Heart right ventricle (tissue), 16 donors: ENCODE data around the gene PDZD4. TPM values are rescaled to one million over a fixed set of nuclear protein-coding genes. Genes with fewer than 3 reads are reported as not detected.

Source experiments
- ATAC-seq, 8 donors: fragments of 200-7000 bp; cut with Tn5 transposase; one replicate each; pipeline ENCODE4 v1.9.1; 2020; ENCODE audit warnings: mild to moderate bottlenecking in 8 of 8, moderate library complexity in 8 of 8, moderate number of reproducible peaks in 1 of 8
- DNase-seq, 2 donors: peaks; one replicate each; pipeline ENCODE4 v3.0.0-alpha.2; 2020
- H3K27ac ChIP-seq, 10 donors: fragments of 200-600 bp; sonication (generic) in 2 of 10; one replicate each; pipeline versions ENCODE4 v1.5.0 to v1.8.0; 2020 to 2022; ENCODE audit warnings: mild to moderate bottlenecking in 3 of 10
- H3K27me3 ChIP-seq, 7 donors: fragments of 200-600 bp; one replicate each; pipeline ENCODE4 v1.8.0; 2021 to 2022; ENCODE audit warnings: mild to moderate bottlenecking in 2 of 7
- H3K36me3 ChIP-seq, 9 donors: fragments of 200-600 bp; sonication (generic) in 1 of 9; one replicate each; pipeline versions ENCODE4 v1.5.0 to v1.8.0; 2020 to 2022; ENCODE audit warnings: mild to moderate bottlenecking in 2 of 9
- H3K4me1 ChIP-seq, 9 donors: fragments of 200-600 bp; sonication (generic) in 1 of 9; one replicate each; pipeline versions ENCODE4 v1.5.0 to v1.8.0; 2020 to 2022; ENCODE audit warnings: mild to moderate bottlenecking in 4 of 9
- H3K4me3 ChIP-seq, 10 donors: fragments of 200-600 bp; sonication (generic) in 2 of 10; one replicate each; pipeline versions ENCODE4 v1.5.0 to v1.8.0; 2020 to 2022; ENCODE audit warnings: mild to moderate bottlenecking in 7 of 10, moderate library complexity in 2 of 10
- H3K9me3 ChIP-seq, 11 donors: fragments of 200-600 bp in 10 of 11; sonication (generic) in 2 of 11; one replicate each; pipeline versions ENCODE4 v1.5.0 to v1.8.0; 2013 to 2022; ENCODE audit warnings: mild to moderate bottlenecking in 2 of 11, control low read depth in 1 of 11, moderate library complexity in 1 of 11
- WGBS, 2 donors: extraction: QIAGEN DNeasy Blood & Tissue Kit; methylation state at CpG; one replicate each; pipeline ENCODE4 v1.1.7; 2013; ENCODE audit warnings: inconsistent platforms in 1 of 2; 5-methylcytosine and 5-hydroxymethylcytosine counted together
- intact Hi-C, 10 donors: fragments of 100-400 bp; cut with DNase I; formaldehyde crosslinking; loops; one replicate each; pipeline versions ENCODE4 v1.11.1 to v1.14.2; 2022
- polyA plus RNA-seq, 2 donors: library from polyadenylated mRNA; stranded (reverse); fragments of 200-250 nt; gene quantifications; one replicate each; pipeline ENCODE4 v1.2.3, GENCODE V29; 2013
- total RNA-seq, 10 donors: library from RNA; stranded (reverse); fragmentation: NEBNext Ultra II Directional in 3 of 10; extraction: Animal tissue kit (Norgen Biotek cat#: 25700) in 3 of 10; gene quantifications; one replicate each; pipeline versions ENCODE4 v1.2.1 to v1.2.4, GENCODE V29; 2021 to 2023
- TF ChIP-seq, protein P1 (sequence below), 9 donors: fragments of 200-600 bp; sonication (generic) in 2 of 9; IDR thresholded peaks; one replicate each; pipeline versions ENCODE4 v1.5.0 to v1.8.0; 2021 to 2022; ENCODE audit warnings: antibody characterized with exemption in 9 of 9, mild to moderate bottlenecking in 5 of 9, moderate library complexity in 1 of 9
- donor health status: Arrhythmogenic right ventricular cardiomyopathy.
- donor health status: ischemic (EF 13 %, LVEDD 7.1; RV severe dilation, severe dysfunction).
- donor health status: healthy with polysubstance abuse.
- donor health status: DM: no; HTN: yes; CAD: no.
- donor health status: DM: no; HTN: no; CAD: no.
- donor health status: ischemic (EF 25% LVEDD 6.9; RV normal size, moderate dysfunction).
- donor health status: ischemic (EF 25% LVEDD 5.7; RV mildly dilated, moderate dysfunction).
- donor health status: healthy.
- donor health status: DM: yes; HTN: yes; CAD: no.
- donor health status: Ischemic cardiomyopathy.
- donor health status: ischemic (EF 35%, LVEDD 5.7; RV mildly dilated, moderate dysfunction).
- donor health status: nonischemic (EF 11% LVEDD 7.7; RV severe dilation, severe dysfunction).
- donor health status: DM: yes; HTN: yes; CAD: no.
- donor health status: PGD.
- donor health status: ischemic (EF 29% LVEDD 5.4; RV normal size, mild dysfunction).
- donor health status: nonischemic (EF 23%, LVEDD 6.1; RV moderate dilation, normal function).

Gene PDZD4
- total and polyA plus RNA-seq, 12 donors = 1.2 to 4.5 (median 2.3) TPM

DNA sequence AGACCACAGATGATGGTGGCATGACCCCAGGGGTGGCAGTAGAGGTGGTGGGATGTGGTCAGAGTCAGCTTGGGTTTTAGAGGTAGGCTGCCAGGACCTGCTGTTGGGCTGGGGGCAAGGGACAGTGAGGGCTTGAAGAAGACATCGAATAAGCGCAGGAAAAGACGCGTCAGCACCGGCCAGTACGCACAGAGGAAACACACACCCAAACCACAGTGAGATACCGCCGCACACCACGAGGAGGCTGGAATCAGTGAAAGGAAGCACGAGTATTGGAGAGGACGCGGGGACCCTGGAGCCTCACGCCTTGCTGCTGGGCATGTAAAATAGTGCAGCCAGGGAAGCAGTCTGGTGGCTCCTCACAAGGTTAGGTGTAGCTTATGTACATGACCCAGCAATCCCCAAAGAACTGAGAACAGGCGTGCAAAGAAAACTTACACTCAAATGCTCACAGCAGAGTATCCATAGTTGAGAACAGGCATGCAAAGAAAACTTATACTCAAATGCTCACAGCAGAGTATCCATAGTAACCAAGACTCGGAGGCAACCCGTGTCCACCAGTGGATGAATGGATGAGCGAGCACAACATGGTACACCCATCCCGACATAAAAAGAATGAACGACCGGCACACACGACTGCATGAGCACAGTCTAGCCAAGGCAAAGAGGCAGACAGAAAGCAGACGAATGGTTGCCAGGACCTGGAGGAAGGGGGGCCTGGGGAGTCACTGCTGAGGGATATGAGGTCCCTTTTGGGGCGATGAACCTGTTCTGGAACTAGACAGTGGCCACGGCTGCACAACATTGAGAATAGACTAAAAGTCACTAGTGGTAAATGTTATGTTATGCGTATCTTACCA, 13.3 kb downstream of the PDZD4 start:
- TF ChIP-seq, protein P1, sequence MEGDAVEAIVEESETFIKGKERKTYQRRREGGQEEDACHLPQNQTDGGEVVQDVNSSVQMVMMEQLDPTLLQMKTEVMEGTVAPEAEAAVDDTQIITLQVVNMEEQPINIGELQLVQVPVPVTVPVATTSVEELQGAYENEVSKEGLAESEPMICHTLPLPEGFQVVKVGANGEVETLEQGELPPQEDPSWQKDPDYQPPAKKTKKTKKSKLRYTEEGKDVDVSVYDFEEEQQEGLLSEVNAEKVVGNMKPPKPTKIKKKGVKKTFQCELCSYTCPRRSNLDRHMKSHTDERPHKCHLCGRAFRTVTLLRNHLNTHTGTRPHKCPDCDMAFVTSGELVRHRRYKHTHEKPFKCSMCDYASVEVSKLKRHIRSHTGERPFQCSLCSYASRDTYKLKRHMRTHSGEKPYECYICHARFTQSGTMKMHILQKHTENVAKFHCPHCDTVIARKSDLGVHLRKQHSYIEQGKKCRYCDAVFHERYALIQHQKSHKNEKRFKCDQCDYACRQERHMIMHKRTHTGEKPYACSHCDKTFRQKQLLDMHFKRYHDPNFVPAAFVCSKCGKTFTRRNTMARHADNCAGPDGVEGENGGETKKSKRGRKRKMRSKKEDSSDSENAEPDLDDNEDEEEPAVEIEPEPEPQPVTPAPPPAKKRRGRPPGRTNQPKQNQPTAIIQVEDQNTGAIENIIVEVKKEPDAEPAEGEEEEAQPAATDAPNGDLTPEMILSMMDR (IDR thresholded peaks at IDR 0.05) = no peak
- Histone ChIP-seq H3K27me3 (peaks cover 0 to 68% (median 0%) of the 10 kb centered on the region in 7 donors), H3K4me3 (no peak overlapping the region), H3K9me3 (no peaks in the 10 kb centered on the region), H3K27ac (no peak overlapping the region), H3K36me3 (no peaks in the 10 kb centered on the region), H3K4me1 (peaks cover 0 to 7% (median 0%) of the 10 kb centered on the region in 9 donors)
- WGBS, 2 donors = 65 to 67% methylated on average over 25 of the region's 25 CpGs
- ATAC-seq = no peak
- intact Hi-C loops = loop anchor here in 2 of 10 donors (5.0 to 10.0 kb wide), 2 partner anchors 108 to 1395 kb away; partner anchors contain the start of gene ARHGAP4 (in 1 of the 2)
- no peak for DNase-seq

DNA sequence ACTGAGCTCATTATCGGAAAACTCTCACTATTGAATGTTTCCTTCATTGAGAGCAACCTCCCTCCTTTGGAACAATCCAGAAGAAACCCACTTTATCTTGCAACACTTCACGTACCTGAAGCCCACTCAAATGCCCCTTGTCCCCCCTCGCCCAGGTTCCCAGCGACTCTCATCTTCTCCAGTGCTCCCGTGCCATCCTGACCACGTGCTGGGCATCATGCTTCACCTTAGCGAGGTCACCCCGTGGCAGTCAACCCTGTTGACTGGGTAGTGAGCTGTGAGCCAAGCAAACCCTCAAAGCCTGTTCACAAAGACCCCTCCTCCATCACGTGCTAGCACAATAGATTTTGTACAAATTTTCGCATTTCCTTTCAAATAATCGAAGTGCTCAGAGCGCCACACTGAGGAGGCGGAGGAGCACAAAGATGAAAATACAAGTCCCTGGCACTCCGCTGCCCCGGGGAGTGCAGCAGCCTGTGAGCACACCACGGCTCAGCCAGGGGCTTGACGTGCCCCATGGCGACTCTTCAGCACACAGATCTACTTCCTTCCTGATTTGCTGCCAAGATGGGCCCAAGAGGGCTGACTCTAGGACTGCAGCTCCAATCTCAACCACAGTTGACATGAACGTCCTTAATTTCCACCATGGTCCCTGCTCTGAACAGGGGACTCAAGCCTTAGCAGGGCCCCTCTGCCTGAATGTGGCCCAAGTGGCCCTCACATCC, 15.6 kb downstream of the PDZD4 start:
- TF ChIP-seq, protein P1 (IDR thresholded peaks at IDR 0.05) = no peak
- Histone ChIP-seq H3K36me3 (no peaks in the 10 kb centered on the region), H3K9me3 (no peaks in the 10 kb centered on the region), H3K27me3 (peaks cover 0 to 63% (median 0%) of the 10 kb centered on the region in 7 donors), H3K4me3 (no peak overlapping the region), H3K27ac (no peak overlapping the region), H3K4me1 (peaks cover 0 to 7% (median 0%) of the 10 kb centered on the region in 9 donors)
- ATAC-seq (no peak), DNase-seq (no peak)
- 75 to 82% methylated on average over 19 of the region's 19 CpGs for WGBS, 2 donors
- intact Hi-C loops = loop anchor here in 2 of 10 donors (5.0 to 10.0 kb wide), 2 partner anchors 110 to 1398 kb away; partner anchors contain the start of gene ARHGAP4 (in 1 of the 2)

DNA sequence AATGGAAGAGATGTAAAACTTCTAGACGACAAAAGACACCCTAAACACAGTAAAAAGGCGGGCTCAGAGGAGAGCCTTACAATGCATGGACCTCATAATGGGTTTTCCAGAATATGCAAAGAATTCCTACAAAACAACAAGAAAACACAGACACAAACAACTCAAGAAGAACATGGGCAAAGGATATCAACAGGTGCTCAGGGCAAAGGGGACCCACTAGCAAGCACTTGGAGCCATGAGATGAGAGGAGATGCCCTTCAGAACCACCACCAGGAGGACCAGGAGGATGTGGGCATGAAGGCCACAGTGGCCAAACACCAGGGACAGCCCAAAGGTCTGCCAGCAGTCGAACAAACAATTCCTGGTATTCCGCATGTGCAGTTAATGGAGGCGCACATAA, 17.2 kb downstream of the PDZD4 start:
- Histone ChIP-seq H3K4me1 (no peaks in the 10 kb centered on the region), H3K4me3 (no peak overlapping the region), H3K27me3 (peaks cover 0 to 51% (median 0%) of the 10 kb centered on the region in 7 donors), H3K27ac (no peak overlapping the region), H3K9me3 (no peaks in the 10 kb centered on the region), H3K36me3 (no peaks in the 10 kb centered on the region)
- DNase-seq (no peak), ATAC-seq (no peak)
- intact Hi-C loops = loop anchor here in 1 of 10 donors (10.0 kb wide), 1 partner anchor 112 kb away; the partner anchor contains the start of gene ARHGAP4
- TF ChIP-seq, protein P1 (IDR thresholded peaks at IDR 0.05) = no peak
- WGBS, 2 donors = 99% methylated on average over 5 of the region's 5 CpGs

DNA sequence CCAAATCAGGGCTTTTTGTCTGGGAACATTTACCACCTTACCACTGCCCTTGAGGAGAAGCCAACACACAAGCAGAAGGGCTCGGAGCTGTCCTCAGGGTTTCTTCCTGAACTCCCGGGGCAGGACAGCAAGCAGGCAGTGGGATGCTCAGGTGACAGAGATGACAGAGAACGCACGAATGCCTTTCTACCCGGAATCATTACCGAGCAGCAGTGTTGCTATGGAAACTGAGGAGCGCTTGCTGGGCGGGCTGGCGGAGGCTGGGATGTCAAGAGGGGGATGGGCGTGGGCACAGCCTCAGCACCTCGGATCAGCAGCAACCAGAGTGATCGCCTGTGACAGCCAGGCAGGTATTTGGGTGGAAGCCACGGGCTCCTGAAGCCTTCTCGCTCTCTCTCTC, 18.1 kb downstream of the PDZD4 start:
- no peak overlapping the region for H3K4me3 ChIP-seq
- DNase-seq (no peak), ATAC-seq (no peak)
- no peaks in the 10 kb centered on the region for H3K4me1 ChIP-seq
- WGBS, 2 donors = 48 to 61% methylated on average over 14 of the region's 14 CpGs
- intact Hi-C loops = loop anchor here in 1 of 10 donors (10.0 kb wide), 1 partner anchor 113 kb away; the partner anchor contains the start of gene ARHGAP4
- TF ChIP-seq, protein P1 (IDR thresholded peaks at IDR 0.05) = no peak
- H3K36me3 ChIP-seq = no peaks in the 10 kb centered on the region
- no peaks in the 10 kb centered on the region for H3K9me3 ChIP-seq
- peaks cover 0 to 42% (median 0%) of the 10 kb centered on the region in 7 donors for H3K27me3 ChIP-seq
- no peak overlapping the region for H3K27ac ChIP-seq
